Transverse colon (tissue), 4 donors: ENCODE results near the gene RAF1.

Experiments
- CTCF ChIP-seq, 5 experiments: fragments of 200-600 bp in 3 of 5; fragments of 450-650 bp in 2 of 5; sonication (generic) in 3 of 5; IDR thresholded peaks; 1 replicate in 2 of 5; 2 replicates in 3 of 5; pipeline ENCODE4 v1.5.1; 2016 to 2017; ENCODE audit warnings: antibody characterized with exemption in 5 of 5, inconsistent platforms in 3 of 5, mild to moderate bottlenecking in 2 of 5, moderate library complexity in 1 of 5
- POLR2A ChIP-seq: fragments of 450-650 bp; IDR thresholded peaks from one replicate; pipeline ENCODE4 v1.6.1; 2016; ENCODE audit warnings: antibody characterized with exemption, mild to moderate bottlenecking, moderate library complexity
- POLR2AphosphoS5 ChIP-seq, 3 donors: sonication (generic); formaldehyde crosslinking; IDR thresholded peaks; one replicate each; pipeline ENCODE4 v1.6.1; 2016; ENCODE audit warnings: antibody characterized with exemption in 3 of 3

GRCh38 chr3:12709334-12709733 is 45.4 kb upstream of the RAF1 start:
- TF ChIP-seq CTCF (IDR thresholded peaks at IDR 0.05) (no peak), POLR2A (no peak), POLR2AphosphoS5 (IDR thresholded peaks at IDR 0.05) (no peak)
